RWPE2 (cell line): ENCODE data around the gene SUGCT.

ENCODE experiments used
- ATAC-seq: fragments of 200-7000 bp; cut with Tn5 transposase; 3 replicates; pipeline ENCODE4 v1.9.1; 2021; ENCODE audit warnings: low read depth
- DNase-seq: peaks from one replicate; pipeline ENCODE4 v3.0.0-alpha.2; 2020; ENCODE audit warnings: low spot score
- H3K27ac ChIP-seq: fragments of 450-650 bp; 2 replicates; pipeline ENCODE4 v1.5.1; 2017; ENCODE audit warnings: mild to moderate bottlenecking; ENCODE audit not compliant: poor library complexity, severe bottlenecking
- H3K27me3 ChIP-seq: fragments of 250-450 bp; sonication (Bioruptor Pico); 2 replicates; pipeline ENCODE4 v1.5.1; 2021; ENCODE audit warnings: mild to moderate bottlenecking, moderate library complexity; ENCODE audit not compliant: insufficient read depth, poor library complexity, severe bottlenecking
- H3K36me3 ChIP-seq: fragments of 250-450 bp; sonication (Bioruptor Pico); 2 replicates; pipeline ENCODE4 v1.5.1; 2020; ENCODE audit warnings: low read depth, mild to moderate bottlenecking, moderate library complexity
- H3K4me1 ChIP-seq: fragments of 250-450 bp; sonication (Bioruptor Pico); 2 replicates; pipeline ENCODE4 v1.5.1; 2021; ENCODE audit warnings: mild to moderate bottlenecking, moderate library complexity; ENCODE audit not compliant: insufficient read depth, poor library complexity, severe bottlenecking
- H3K4me3 ChIP-seq: fragments of 250-450 bp; sonication (Bioruptor Pico); 2 replicates; pipeline ENCODE4 v1.5.1; 2021; ENCODE audit warnings: mild to moderate bottlenecking, moderate library complexity; ENCODE audit not compliant: severe bottlenecking
- H3K9me3 ChIP-seq: fragments of 250-450 bp; sonication (Bioruptor Pico); 2 replicates; pipeline ENCODE4 v1.5.1; 2021; ENCODE audit warnings: mild to moderate bottlenecking, moderate library complexity; ENCODE audit not compliant: severe bottlenecking
- CTCF ChIP-seq: fragments of 450-650 bp; IDR thresholded peaks from one replicate; pipeline ENCODE4 v1.5.1; 2017; ENCODE audit warnings: mild to moderate bottlenecking, moderate library complexity; ENCODE audit not compliant: poor library complexity, severe bottlenecking

Gene SUGCT

GRCh38 chr7:40428421-40428820 lies 293.6 kb downstream of the SUGCT start:
- Histone ChIP-seq H3K27ac (no peak overlapping the region), H3K4me3 (no peak overlapping the region), H3K36me3 (no peaks in the 10 kb centered on the region), H3K9me3 (no peaks in the 10 kb centered on the region), H3K4me1 (peaks cover 4% of the 10 kb centered on the region), H3K27me3 (no peaks in the 10 kb centered on the region)
- TF ChIP-seq CTCF, result no peak
- ATAC-seq, result no peak
- no peak for DNase-seq

- Histone ChIP-seq H3K27me3 (no peaks in the 10 kb centered on the region), H3K4me1 (peaks cover 4% of the 10 kb centered on the region), H3K9me3 (no peaks in the 10 kb centered on the region), H3K4me3 (no peak overlapping the region), H3K36me3 (no peaks in the 10 kb centered on the region), H3K27ac (no peak overlapping the region)
- ATAC-seq, result no peak
- DNase-seq, result no peak
- TF ChIP-seq CTCF, result no peak
Observed at GRCh38 chr7:40429826-40430225, 295.0 kb downstream of the SUGCT start.

GRCh38 chr7:40432046-40432445 lies 297.2 kb downstream of the SUGCT start:
- peaks cover 4% of the 10 kb centered on the region for H3K4me1 ChIP-seq
- ATAC-seq (no peak), DNase-seq (no peak)
- no peak for TF ChIP-seq CTCF
- no peak overlapping the region for H3K4me3 ChIP-seq
- no peak overlapping the region for H3K27ac ChIP-seq
- no peaks in the 10 kb centered on the region for H3K27me3 ChIP-seq
- H3K36me3 ChIP-seq, result no peaks in the 10 kb centered on the region
- no peaks in the 10 kb centered on the region for H3K9me3 ChIP-seq

- Histone ChIP-seq H3K4me3 (no peak overlapping the region), H3K9me3 (no peaks in the 10 kb centered on the region), H3K27ac (no peak overlapping the region), H3K36me3 (no peaks in the 10 kb centered on the region), H3K27me3 (no peaks in the 10 kb centered on the region), H3K4me1 (no peaks in the 10 kb centered on the region)
- TF ChIP-seq CTCF, result no peak
- ATAC-seq (no peak), DNase-seq (no peak)
Observed at GRCh38 chr7:40436710-40437109, 301.9 kb downstream of the SUGCT start.

- Histone ChIP-seq H3K4me1 (no peaks in the 10 kb centered on the region), H3K36me3 (no peaks in the 10 kb centered on the region), H3K9me3 (peaks cover 4% of the 10 kb centered on the region), H3K27me3 (no peaks in the 10 kb centered on the region), H3K27ac (no peak overlapping the region), H3K4me3 (no peak overlapping the region)
- DNase-seq, result no peak
- TF ChIP-seq CTCF, result no peak
- ATAC-seq, result no peak
Observed at GRCh38 chr7:40437498-40437897, 302.7 kb downstream of the SUGCT start.
